ENCODE measurements around the gene NPY5R. TPM values are rescaled to one million over a fixed set of nuclear protein-coding genes. Genes with fewer than 3 reads are reported as not detected.

The NPY5R gene
- total RNA-seq, 1 experiment from 2014 or later, result not detected

- Histone ChIP-seq H3K9me3 (ENCODE audit: control insufficient read depth in 1 of 2, insufficient read depth in 1 of 2, low read depth in 1 of 2, low read length in 2 of 2) (no peaks in the 10 kb centered on the region), H3K4me2 (ENCODE audit: low read length) (no peak overlapping the region), H3K9ac (ENCODE audit: low read length) (no peak overlapping the region), H3K36me3 (ENCODE audit: control insufficient read depth in 1 of 2, insufficient read depth in 2 of 2, low read length in 2 of 2) (no peaks in the 10 kb centered on the region), H3K4me3 (replicated peaks in 1 of 2; ENCODE audit: low read depth in 1 of 2, low read length in 2 of 2) (no peak overlapping the region), H3K4me1 (ENCODE audit: control insufficient read depth in 1 of 2, insufficient read depth in 2 of 2, low read length in 2 of 2) (no peaks in the 10 kb centered on the region), H3K79me2 (ENCODE audit: insufficient read depth, low read length) (no peaks in the 10 kb centered on the region), H2AFZ (ENCODE audit: low read depth, low read length, poor library complexity, severe bottlenecking) (no peak overlapping the region), H3K9me2 (ENCODE audit: insufficient read depth) (no peaks in the 10 kb centered on the region), H3K27ac (ENCODE audit: low read depth, low read length) (no peak overlapping the region), H3K27me3 (ENCODE audit: insufficient read depth, low read length) (no peaks in the 10 kb centered on the region), H4K20me1 (ENCODE audit: insufficient read depth) (no peaks in the 10 kb centered on the region)
- ChIA-PET POLR2A (no interaction called here), RAD21 (ENCODE audit: low non-redundant PET in 1 of 2, low total read pairs in 2 of 2, uncharacterized antibody in 2 of 2, unreplicated experiment in 2 of 2) (no interaction called here), CTCF (no interaction called here)
- intact Hi-C loops (cut with micrococcal nuclease), result no loop called here
- no TSS peak for BruUV-seq (replicated peaks)
- TF ChIP-seq EGR1 (IDR thresholded peaks at IDR 0.05; ENCODE audit: low read depth) (no peak), POLR2A (IDR thresholded peaks at IDR 0.05; ENCODE audit: borderline replicate concordance, extremely low read depth, insufficient read depth, insufficient read length) (no peak), SIN3A (IDR thresholded peaks at IDR 0.05; ENCODE audit: low read depth) (no peak), FOSL1 (IDR thresholded peaks at IDR 0.05; ENCODE audit: low read depth) (no peak), CEBPB (IDR thresholded peaks at IDR 0.05; ENCODE audit: low read depth) (no peak), SP1 (IDR thresholded peaks at IDR 0.05; ENCODE audit: low read depth) (no peak), ATF3 (IDR thresholded peaks at IDR 0.05) (no peak), MAX (IDR thresholded peaks at IDR 0.05) (no peak), EZH2phosphoT487 (IDR thresholded peaks at IDR 0.05; ENCODE audit: borderline replicate concordance) (no peak), CBX3 (IDR thresholded peaks at IDR 0.05; ENCODE audit: low read depth) (no peak), ELF1 (IDR thresholded peaks at IDR 0.05; ENCODE audit: borderline replicate concordance, low read depth) (no peak), REST (IDR thresholded peaks at IDR 0.05; ENCODE audit: low read depth) (no peak), JUND (IDR thresholded peaks at IDR 0.05) (no peak), TCF7L2 (IDR thresholded peaks at IDR 0.05; ENCODE audit: borderline replicate concordance, extremely low read depth, insufficient read depth, insufficient read length) (no peak), RAD21 (IDR thresholded peaks at IDR 0.05; ENCODE audit: low read depth) (no peak), SRF (IDR thresholded peaks at IDR 0.05; ENCODE audit: low read depth) (no peak), ZFX (IDR thresholded peaks at IDR 0.05) (no peak), ZBTB33 (IDR thresholded peaks at IDR 0.05; ENCODE audit: extremely low read depth, insufficient replicate concordance, low read length) (no peak), EZH2 (IDR thresholded peaks at IDR 0.05) (no peak), CTCF (IDR thresholded peaks at IDR 0.05 in 2 of 3, conservative IDR thresholded peaks at IDR 0.05 in 1 of 3; ENCODE audit: borderline replicate concordance in 1 of 3, insufficient read depth in 1 of 3, low read depth in 2 of 3, low read length in 2 of 3) (no peak)
- ATAC-seq (no peak), DNase-seq (ENCODE audit: low read depth, low spot score) (no peak)
Observed at GRCh38 chr4:163400911-163401310, 57.2 kb downstream of the NPY5R start.

All from HCT116 (cell line).